HG03139 (cell line): Measurements from ENCODE around the gene FBLN2.

Experiments used
- ATAC-seq: cut with Tn5 transposase; IDR thresholded peaks from one replicate; pipeline ENCODE4 v1.9.1; 2021; ENCODE audit not compliant: unreplicated experiment

Gene FBLN2

GRCh38 chr3:13617981-13618380 lies 69.1 kb downstream of the FBLN2 start:
- no peak for ATAC-seq

- ATAC-seq: no peak
Observed at GRCh38 chr3:13618836-13619235, 69.9 kb downstream of the FBLN2 start.

- no peak for ATAC-seq
Observed at GRCh38 chr3:13619661-13620230, 70.8 kb downstream of the FBLN2 start.

- no peak for ATAC-seq
Observed at GRCh38 chr3:13620281-13620680, 71.4 kb downstream of the FBLN2 start.

- no peak for ATAC-seq
Observed at GRCh38 chr3:13620776-13621365, 71.9 kb downstream of the FBLN2 start.

GRCh38 chr3:13621381-13622221 lies 72.7 kb downstream of the FBLN2 start:
- no peak for ATAC-seq

GRCh38 chr3:13622356-13622755 lies 73.4 kb downstream of the FBLN2 start:
- ATAC-seq: no peak

GRCh38 chr3:13623101-13623654 lies 74.3 kb downstream of the FBLN2 start:
- no peak for ATAC-seq

GRCh38 chr3:13624021-13624420 lies 75.1 kb downstream of the FBLN2 start:
- no peak for ATAC-seq

GRCh38 chr3:13624671-13625125 lies 75.8 kb downstream of the FBLN2 start:
- ATAC-seq: no peak

GRCh38 chr3:13626396-13626795 lies 77.5 kb downstream of the FBLN2 start:
- ATAC-seq: no peak

GRCh38 chr3:13626915-13627460 lies 78.1 kb downstream of the FBLN2 start:
- ATAC-seq: no peak

- no peak for ATAC-seq
Observed at GRCh38 chr3:13627681-13628080, 78.8 kb downstream of the FBLN2 start.

GRCh38 chr3:13628432-13628831 lies 79.5 kb downstream of the FBLN2 start:
- no peak for ATAC-seq

GRCh38 chr3:13628841-13629551 lies 80.1 kb downstream of the FBLN2 start:
- ATAC-seq: no peak

- ATAC-seq: no peak
Observed at GRCh38 chr3:13629644-13630043, 80.7 kb downstream of the FBLN2 start.

GRCh38 chr3:13631256-13631655 lies 82.3 kb downstream of the FBLN2 start:
- ATAC-seq: no peak

GRCh38 chr3:13633176-13633575 lies 84.3 kb downstream of the FBLN2 start:
- no peak for ATAC-seq

GRCh38 chr3:13634151-13634550 lies 85.2 kb downstream of the FBLN2 start:
- ATAC-seq: no peak

GRCh38 chr3:13634615-13635014 lies 85.7 kb downstream of the FBLN2 start:
- ATAC-seq: no peak

GRCh38 chr3:13636186-13636585 lies 87.3 kb downstream of the FBLN2 start:
- ATAC-seq: no peak
